GM21515 (cell line): ENCODE data around the gene MBD4.

ENCODE experiments used
- ATAC-seq: cut with Tn5 transposase; IDR thresholded peaks from one replicate; pipeline ENCODE4 v1.9.1; 2021; ENCODE audit not compliant: unreplicated experiment

MBD4 gene

DNA sequence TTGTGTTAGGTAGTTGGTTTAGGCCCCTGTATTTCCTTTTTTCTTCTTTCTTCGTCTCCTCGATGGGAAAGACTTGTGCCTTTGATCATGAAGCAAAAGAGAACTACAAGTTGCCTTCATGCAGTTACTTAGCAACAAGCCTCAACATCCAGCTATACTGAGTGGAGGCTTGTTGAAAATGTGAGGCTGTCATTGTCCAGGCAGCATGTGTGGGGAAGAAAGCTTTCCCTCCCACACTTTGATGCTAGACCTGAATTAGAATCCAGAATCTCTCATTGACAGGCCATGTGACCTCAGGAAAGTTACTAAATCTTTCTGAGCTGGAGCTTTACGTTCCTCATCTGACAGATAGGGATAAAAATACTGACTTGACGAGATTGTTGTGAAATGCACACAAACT is 24.0 kb upstream of the MBD4 start:
- no peak for ATAC-seq

DNA sequence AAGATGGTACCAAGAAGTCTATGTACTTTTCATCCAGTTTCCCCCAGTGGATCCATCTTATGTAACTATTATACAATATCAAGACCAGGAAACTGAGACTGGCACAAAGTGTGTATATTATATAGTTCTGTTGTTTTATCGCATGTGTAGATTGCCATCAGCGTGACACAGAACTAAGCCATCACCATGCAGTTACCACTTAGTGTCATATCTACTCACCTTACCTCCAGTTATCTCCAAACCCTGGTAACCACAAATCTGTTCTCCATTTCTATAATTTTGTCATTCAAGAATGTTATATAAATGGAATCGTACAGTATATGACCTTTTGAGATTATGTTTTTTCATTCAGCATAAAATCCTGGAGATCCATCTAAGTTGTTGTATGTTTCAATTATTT is 23.3 kb upstream of the MBD4 start:
- ATAC-seq: no peak

- ATAC-seq: no peak
Observed at GRCh38 chr3:129462361-129462968, 22.7 kb upstream of the MBD4 start.

GRCh38 chr3:129461461-129462146 is 21.9 kb upstream of the MBD4 start:
- peak; percentile 27 for ATAC-seq

GRCh38 chr3:129461022-129461421 is 21.3 kb upstream of the MBD4 start:
- ATAC-seq: peak; percentile 60

GRCh38 chr3:129460572-129460971 is 20.8 kb upstream of the MBD4 start:
- ATAC-seq: no peak

GRCh38 chr3:129460155-129460554 is 20.4 kb upstream of the MBD4 start:
- no peak for ATAC-seq

DNA sequence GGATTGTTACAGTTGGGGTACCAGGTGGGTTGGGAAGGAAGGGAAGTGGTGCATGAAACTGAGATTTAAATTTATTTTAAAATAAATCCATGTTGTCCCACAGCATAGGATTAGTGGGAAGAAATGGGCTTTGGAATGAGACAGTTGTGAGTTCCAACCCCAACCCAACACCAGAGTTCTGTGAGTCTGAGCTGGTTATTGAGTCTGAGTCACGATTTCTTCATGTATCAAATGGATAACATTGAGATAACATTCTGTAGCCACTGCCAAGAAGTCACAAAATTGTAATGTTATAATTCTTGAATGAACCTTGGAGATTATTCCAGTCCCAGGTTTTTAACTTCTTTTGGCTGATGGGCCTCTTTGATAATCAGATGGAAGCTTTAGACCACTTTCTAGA is 14.0 kb upstream of the MBD4 start:
- ATAC-seq: no peak

DNA sequence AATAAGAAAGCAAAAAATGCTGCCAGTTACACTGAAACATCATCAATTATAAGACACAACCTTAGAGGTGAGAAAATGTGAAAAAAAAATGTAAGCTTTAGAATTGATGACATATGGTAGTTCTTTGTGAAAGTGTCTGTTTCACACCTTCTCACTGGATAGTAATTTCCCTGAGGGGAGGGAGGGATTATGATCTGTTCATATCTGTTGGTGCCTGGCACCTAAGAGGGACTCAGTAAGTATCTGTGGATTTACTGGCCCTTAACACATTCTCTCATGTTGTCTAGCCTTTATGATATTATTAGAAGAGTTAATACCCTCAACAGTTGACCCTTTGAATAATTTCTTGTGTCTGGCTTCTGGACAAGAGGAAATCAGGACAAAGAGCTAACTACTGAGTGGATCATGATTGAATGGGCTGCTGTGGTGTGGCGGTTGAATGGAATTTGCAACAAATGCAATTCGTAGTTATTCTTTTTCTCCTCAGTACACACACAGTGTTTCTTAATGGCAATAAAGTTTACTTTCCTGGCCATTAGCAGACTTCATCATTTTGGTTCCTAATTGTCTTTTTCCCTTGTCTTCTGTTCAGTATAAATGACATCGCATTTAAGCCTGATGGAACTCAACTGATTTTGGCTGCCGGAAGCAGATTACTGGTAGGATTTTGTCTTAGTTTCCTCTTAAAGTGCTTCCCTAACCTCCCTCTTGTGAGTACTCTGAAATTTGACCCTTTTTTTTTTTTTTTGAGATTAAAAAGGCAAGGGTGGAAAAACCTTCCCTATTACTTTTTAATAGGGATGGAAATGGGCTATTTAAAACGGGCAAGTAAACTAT is 9.7 kb upstream of the MBD4 start:
- ATAC-seq: no peak

DNA sequence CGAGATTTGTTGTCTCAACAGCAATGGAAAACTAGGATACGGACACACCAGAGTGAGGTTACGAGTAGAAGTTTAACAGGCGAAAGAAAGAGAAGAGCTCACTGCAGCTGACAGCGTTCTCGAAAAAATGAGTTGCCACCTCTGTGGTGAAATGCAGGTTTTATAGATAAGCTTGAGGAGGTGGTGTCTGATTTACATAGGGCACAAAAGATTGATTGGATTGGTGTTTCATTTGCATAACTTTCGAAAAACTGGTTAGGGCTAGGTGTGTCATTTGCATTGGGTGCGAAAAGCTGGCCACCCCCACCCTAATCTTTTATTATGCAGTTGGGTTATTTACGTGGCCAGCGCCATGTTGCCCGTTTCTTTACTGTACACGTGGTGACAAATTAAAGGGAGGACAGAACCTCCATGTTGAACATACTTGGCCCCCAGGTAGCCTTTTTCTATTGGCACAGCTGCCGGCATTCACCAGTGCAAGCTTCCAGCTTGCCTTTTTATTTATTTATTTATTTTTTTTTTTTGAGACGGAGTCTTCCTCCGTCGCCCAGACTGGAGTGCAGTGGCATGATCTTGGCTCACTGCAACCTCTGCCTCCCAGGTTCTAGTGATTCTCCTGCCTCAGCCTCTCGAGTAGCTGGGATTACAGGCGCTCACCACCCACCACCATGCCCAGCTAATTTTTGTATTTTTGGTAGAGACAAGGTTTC is 8.6 kb upstream of the MBD4 start:
- no peak for ATAC-seq

DNA sequence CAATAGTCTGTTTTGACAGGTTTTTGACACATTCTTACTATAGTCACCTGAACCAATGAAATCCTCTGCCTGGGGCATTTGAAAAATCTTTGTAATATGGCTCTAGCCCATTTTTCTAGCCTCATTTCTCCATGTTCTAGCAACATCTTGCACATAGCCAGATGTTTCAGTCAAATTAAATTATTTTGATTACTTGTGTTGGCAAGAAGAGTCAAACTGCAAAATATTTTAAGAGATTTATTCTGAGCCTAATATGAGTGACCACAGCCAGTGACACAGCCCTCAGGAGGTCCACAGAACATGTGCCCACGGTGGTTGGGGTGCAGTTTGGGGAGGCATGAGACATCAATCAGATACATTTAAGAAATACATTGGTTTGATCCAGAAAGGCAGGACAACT is 7.2 kb upstream of the MBD4 start:
- ATAC-seq: no peak

DNA sequence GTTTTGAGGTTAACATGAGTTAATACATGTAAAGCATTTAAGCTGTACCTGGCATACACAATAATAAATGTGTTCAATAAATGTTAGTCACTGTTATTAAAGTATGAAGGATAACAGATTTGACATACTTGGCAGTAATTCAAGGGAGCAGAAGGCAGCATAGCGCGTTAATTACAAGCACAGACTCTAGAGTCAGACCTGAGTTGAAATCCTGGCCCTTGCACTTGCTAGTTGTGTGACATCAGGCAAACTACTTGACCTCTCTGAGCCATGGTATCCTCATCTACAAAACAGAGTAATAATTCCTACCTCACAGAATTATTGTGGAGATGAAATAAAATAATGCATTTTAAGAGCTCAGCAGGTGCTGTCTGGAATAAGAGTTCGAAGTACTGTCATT is 5.7 kb upstream of the MBD4 start:
- ATAC-seq: no peak

GRCh38 chr3:129442947-129443346 is 3.2 kb upstream of the MBD4 start:
- no peak for ATAC-seq

DNA sequence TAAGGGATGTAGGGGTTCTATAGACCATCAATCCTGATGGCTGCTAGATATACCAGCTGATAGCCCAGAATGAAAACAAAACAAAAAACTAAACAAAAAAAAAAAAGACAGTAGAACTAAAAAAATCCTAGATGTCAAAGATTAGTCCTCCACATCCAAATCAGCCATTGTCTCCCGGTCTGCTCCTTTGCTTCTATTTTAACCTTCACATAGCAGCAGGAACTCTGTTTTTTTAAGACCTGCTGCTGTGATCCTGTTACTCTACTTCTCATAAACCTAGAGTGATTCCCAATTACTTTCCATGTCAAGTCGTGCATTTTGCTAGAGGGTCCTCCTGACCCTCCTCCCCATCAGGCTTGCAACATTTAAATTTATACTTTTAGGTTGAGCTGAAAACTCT is 2.7 kb upstream of the MBD4 start:
- ATAC-seq: no peak

DNA sequence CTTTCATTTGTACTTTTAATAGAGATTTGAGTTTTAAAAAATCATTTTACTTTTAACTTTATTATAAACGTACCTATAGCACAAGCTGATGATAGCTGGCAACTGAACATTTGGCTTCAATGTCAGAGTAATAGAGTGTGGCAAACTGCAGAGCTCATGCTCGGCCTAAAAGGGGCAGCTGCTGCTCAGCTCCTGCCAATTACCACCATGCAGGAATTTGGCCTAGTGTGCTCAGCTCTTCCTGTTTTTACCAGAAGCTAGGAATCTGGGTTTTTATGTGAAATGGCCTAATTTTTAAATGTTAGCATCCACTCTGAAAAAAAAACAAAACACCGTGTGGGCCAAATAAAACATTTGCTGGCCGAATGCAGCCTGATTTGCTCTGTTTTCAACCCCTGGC is 2.0 kb upstream of the MBD4 start:
- ATAC-seq: no peak

DNA sequence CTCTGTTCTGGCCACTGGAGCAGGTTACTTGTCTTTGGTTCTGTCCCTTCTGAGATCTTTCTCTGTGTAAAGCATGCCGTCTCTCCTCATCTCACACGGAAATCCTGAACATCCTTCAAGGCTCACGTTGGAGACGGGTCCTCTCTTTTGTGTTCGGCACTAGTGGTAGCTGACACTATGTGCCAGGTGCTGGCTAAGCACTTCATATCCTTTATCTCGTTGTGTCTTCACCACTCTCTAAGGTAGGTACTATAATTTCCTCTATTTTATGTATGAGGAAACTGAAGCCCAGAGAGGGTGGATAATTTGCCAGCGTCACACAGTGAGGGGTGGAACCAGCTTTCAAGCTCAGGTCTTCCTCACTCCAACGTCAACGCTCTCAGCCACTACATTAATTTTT is 1.5 kb upstream of the MBD4 start:
- no peak for ATAC-seq

DNA sequence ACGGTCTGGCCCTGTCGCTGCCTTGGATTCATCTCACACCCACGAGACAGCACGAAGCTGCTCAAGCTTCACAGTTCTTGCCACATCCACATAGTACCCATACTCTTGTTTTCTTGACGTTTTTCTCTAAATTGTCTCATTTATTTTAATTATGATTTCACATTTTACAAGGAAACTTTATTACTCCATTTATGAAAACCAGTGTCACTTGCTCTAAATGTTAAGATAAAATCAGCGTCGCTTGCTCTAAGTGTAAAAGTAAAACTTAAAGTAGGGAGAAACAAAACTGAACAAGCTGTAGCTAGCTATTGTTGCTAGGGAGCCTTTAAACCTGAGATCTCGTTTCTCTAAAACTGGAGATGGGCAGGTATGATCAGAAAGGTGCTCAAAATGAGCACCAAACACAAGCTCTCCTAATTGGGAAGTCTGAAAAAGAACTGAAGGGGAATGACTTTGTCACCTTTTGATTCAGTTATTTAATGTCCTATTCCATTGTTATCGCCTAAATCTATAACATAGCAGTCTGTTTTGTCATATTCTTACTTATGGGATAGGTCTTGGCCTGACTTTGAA is 956 bp upstream of the MBD4 start:
- ATAC-seq: no peak

- peak; percentile 22 for ATAC-seq
Observed at GRCh38 chr3:129439226-129439816, 427 bp downstream of the MBD4 start.

GRCh38 chr3:129435367-129435766 is 4.4 kb downstream of the MBD4 start:
- no peak for ATAC-seq

GRCh38 chr3:129434140-129434539 is 5.6 kb downstream of the MBD4 start:
- ATAC-seq: no peak

- no peak for ATAC-seq
Observed at GRCh38 chr3:129433565-129433964, 6.2 kb downstream of the MBD4 start.
